Myocyte (in vitro differentiated cells): ENCODE measurements around the gene ARID4B. TPM values are rescaled to one million over a fixed set of nuclear protein-coding genes. Genes with fewer than 3 reads are reported as not detected.
"Not testable (repeated sequence)": the region's sequence is repeated elsewhere in the genome, so short reads cannot be mapped to it uniquely, and the experiment has no call there.

Experiments used
- DNase-seq: peaks from one replicate; pipeline ENCODE4 v3.0.0-alpha.2; 2012; ENCODE audit warnings: low read depth
- polyA plus RNA-seq: library from polyadenylated mRNA; unstranded; fragments of >200 nt; gene quantifications from one replicate; pipeline ENCODE4 v1.2.1, GENCODE V29; 2012; ENCODE audit warnings: missing spikeins
- total RNA-seq: library from RNA; depleted of rRNA; stranded (reverse); fragments of >200 nt; gene quantifications from 2 replicates; pipeline ENCODE4 v1.2.3, GENCODE V29; 2014

The ARID4B gene, protein sequence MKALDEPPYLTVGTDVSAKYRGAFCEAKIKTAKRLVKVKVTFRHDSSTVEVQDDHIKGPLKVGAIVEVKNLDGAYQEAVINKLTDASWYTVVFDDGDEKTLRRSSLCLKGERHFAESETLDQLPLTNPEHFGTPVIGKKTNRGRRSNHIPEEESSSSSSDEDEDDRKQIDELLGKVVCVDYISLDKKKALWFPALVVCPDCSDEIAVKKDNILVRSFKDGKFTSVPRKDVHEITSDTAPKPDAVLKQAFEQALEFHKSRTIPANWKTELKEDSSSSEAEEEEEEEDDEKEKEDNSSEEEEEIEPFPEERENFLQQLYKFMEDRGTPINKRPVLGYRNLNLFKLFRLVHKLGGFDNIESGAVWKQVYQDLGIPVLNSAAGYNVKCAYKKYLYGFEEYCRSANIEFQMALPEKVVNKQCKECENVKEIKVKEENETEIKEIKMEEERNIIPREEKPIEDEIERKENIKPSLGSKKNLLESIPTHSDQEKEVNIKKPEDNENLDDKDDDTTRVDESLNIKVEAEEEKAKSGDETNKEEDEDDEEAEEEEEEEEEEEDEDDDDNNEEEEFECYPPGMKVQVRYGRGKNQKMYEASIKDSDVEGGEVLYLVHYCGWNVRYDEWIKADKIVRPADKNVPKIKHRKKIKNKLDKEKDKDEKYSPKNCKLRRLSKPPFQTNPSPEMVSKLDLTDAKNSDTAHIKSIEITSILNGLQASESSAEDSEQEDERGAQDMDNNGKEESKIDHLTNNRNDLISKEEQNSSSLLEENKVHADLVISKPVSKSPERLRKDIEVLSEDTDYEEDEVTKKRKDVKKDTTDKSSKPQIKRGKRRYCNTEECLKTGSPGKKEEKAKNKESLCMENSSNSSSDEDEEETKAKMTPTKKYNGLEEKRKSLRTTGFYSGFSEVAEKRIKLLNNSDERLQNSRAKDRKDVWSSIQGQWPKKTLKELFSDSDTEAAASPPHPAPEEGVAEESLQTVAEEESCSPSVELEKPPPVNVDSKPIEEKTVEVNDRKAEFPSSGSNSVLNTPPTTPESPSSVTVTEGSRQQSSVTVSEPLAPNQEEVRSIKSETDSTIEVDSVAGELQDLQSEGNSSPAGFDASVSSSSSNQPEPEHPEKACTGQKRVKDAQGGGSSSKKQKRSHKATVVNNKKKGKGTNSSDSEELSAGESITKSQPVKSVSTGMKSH (N-terminal part only)
- 18.3 and 23.7 TPM in 2 replicates for total RNA-seq
- 7.7 TPM for polyA plus RNA-seq

DNA sequence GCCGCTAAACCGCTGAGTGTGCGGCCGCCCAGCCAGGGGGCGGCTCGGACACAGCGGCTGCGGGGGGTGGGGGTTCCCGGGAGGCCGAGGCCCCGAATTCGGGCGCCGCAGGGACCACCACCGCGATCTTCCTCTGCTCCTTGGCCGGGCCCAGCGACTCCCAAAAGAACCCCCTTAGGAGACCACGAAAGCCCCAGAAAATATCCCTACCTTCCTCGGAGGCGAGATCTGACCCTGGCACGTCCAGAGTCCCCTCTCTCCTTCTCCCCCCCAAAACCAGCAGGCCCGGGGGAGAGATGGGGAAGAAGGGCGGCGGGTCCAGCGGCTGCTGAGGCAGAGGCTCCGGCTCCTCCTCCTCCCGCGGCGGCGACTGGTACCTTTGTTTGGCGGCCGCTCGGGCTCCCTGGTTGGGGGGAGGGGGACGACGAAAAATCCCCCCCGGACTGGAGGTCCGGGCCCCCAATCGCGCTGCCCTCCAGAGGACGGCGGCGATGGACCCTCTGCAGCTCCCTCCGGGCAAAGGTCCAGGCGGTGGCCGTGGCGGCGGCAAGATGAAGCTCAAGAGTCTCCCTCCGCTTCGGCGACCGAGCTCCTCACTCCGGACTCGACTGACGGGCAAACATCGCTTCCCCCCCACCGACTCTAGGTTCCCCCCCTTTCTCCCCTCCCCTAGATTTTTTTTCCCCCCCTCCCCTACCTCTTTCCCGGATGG lies at the start of gene ARID4B:
Gene ARID4B, minus strand, starts transcription at position 621 of the 712 bp plus-strand sequence. CDS start 1,260 bp downstream, outside the sequence.
- no peak for DNase-seq

DNA sequence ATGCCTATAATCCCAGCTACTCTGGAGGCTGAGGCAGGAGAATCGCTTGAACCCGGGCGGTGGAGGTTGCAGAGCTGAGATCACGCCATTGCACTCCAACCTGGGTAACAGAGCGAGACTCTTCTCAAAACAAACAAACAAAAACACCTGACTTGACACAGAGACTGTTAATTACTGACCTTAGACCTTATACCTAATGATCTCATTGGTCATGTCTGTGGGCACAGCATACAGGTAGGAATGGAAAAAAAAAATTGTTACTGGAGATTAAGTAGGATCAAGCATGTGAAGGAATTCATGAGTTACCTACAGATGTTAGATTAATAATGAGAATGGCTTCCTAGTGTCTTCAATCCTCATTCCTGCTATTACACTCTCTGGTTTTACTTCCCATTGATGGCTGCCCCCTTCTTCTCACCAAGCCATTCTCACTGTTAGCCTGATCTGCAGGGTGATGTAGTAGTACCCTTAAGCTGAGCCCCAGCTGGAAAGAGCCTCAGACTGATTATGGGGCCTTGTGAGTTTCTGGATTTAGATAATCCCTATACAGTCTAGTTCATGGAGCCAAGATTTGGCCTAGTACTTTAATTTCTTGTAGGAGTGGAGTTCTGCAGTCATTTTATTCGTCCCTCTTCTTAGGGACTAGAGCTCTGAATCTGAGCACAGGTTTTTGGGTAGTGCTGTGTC lies 48.1 kb upstream of the ARID4B start:
- DNase-seq, result no peak

DNA sequence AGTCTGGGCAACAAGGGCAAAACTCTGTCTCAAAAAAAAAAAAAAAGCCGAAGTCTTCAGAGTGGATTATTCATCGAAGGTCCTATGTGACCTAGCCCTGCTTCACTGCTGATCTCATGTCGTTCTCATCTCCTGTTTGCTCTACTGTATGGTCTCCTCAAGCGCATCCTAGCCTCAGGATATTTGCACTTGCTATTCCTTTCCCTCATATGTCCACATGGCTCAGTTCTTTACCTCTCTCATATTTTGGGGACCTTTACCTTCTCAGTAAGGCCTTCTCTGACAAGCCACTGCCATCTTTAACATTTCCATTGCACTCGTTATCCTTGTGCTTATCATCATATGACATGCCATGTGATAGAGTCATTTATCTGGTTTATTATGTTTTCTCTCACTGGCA lies 41.8 kb upstream of the ARID4B start:
- no peak for DNase-seq

DNA sequence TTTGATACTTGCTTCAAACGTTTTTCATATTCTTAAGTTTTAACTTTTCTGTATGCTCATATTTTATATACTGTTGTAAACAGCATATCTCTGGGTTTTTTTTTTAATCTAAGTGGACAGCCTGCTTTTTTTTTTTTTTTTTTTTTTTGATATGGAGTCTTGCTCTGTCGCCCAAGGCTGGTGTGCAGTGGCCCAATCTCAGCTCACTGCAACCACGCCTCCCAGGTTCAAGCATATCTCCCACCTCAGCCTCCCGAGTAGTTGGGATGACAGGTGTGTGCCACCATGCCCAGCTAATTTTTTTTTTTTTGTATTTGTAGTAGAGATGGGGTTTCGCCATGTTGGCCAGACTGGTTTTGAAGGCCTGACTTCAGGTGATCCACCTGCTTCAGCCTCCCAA lies 40.4 kb upstream of the ARID4B start:
- DNase-seq, result no peak

DNA sequence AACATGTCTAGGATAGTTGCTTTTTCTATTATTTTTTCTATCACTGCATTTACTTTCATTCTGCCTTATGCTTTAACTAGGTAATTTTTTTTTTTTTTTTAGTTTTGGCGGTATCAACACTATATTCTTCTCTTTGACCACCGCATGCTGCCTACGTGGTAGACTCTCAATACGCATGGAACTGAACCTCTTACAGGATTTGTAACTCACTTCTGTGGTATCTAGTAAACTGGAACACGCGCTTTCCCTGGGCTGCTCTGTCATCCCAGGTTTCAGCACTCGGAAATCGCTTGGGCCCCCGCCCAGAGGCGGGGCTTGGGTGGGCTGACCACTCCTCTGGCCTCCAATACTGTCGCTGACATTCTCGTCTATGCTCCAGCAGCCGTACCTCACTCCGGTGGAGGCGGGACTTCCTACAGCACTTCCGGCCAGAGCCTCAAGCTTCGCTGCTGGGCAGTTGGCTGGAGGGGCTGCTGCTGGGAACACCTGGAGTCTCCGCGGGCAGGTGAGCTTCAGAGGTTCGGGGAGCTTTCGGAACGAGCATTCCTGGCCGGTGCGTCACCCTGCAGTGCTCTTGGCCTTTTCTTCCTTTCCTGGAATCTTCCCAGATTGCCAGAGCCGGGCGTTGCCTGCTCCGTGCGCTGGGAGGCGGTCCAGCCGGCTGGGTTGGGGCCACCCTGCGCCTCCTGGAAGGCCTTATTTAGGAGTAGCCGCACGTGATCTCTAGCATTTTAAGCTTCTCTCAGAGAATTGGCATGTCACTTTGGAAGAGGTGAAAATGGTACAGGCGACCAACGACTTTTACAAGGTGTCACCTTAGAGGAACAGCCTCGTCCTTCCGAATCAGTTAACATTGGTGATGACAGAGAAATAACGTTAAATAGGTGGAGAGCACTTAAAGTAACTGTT lies 39.3 kb upstream of the ARID4B start, which contains the start of gene TBCE:
Gene TBCE, plus strand, starts transcription at position 428 of the 909 bp plus-strand sequence. CDS start 12,623 bp downstream, outside the sequence.
- DNase-seq, result peak; percentile 98

DNA sequence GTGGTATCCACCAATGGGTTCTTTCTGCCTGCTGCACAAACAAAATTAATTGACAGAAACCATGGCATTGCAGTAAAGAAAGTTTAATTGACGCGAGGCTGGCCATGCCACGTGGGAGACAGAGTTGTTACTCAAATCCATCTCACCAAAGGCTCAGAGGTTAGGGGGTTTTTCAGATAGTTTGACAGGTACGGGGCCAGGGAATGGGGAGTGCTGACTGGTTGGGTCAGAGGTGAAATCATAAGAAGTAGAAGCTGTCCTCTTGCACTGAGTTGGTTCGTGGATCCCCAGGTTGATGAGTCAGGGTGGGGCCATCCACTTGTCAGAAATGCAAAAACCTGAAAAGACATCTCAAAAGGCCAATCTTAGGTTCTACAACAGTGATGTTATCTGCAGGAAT lies 38.3 kb upstream of the ARID4B start:
- no peak for DNase-seq

DNA sequence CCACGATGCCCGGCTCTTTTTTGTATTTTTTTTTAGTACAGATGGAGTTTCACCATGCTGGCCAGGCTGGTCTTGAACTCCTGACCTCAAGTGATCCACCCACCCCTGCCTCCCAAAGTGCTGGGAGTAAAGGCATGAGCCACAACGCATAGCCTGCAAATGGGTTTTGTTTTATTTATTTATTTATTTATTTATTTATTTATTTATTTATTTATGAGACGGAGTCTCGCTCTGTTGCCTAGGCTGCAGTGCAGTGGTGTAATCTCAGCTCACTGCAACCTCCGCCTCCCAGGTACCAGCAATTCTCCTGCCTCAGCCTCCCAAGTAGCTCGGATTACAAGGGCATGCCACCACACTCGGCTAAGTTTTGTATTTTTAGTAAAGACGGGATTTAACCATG lies 36.2 kb upstream of the ARID4B start:
- DNase-seq, result not testable (repeated sequence)

DNA sequence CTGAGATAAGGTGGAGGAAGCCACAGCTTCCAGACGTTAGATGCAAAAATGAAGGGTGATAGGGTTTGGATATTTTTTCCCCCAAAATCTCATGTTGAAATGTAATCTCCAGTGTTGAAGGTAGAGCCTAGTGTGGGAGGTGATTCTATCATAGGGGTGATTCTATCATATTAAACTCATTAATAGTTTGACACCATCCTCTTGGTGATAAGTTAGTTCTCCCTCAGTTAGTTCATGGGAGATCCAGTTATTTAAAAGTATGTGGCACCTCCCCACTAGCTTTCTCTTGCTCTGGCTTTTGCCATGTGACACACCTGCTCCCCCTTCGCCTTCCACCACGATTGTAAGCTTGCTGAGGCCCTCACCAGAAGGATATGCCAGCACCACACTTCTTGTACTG lies 30.9 kb upstream of the ARID4B start:
- DNase-seq, result no peak

DNA sequence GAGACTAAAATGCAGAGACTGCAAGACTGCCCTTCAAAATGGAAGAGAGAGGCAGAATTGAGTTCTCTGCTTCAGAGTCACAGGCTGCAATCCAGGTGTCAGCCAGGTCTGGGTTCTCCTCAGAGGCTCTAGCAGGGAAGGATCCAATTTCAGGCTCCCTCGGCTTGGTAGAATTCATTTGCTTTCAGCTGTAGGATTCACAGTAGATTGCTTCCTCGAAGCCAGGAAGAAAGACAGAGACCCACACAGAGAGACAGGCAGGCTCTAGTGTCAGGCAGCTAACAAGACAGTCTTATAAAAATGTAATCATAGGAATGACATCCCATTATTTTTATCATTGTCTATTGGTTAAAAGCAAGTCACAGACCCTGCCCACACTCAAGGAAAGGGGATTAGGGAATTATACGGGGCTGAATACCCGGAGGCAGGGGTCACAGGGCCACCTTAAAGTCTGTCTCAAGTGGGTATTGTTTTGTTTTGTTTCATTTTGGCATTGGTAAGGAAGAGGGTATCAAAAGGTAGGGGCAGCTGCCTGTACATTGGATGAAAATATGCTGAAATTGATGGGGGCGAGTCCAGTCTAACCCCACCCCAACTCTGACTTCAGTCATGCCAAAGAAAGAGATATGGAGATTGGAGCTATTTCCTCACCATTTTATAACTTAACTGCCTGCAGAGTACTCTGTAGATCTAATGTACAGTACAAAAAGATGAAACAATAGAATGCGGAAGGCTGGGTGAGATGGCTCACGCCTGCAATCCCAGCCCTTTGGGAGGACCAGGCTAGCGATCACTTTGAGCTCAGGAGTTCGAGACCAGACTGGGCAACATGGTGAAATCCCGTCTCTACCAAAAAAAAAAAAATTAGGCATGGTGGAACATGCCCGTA lies 29.8 kb upstream of the ARID4B start:
- no peak for DNase-seq

DNA sequence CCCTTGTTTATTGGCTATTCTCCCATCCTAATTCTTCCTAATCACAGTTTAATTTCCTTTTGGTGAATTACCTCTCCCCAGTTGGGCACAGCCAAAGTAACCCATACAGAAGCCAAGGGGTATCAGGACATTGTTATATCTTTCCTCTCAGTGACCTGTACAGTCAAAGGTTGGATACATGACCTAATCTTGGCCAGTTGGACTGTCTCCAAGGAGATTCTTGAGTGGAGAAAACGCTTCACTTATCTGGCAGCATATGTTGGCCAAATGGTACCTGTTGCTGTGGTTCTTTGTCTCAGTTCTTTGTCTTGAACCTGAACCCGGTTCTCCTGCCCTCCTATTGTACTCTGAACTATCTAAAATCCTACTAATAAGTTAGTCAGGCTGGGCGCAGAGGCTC lies 23.9 kb upstream of the ARID4B start:
- no peak for DNase-seq

DNA sequence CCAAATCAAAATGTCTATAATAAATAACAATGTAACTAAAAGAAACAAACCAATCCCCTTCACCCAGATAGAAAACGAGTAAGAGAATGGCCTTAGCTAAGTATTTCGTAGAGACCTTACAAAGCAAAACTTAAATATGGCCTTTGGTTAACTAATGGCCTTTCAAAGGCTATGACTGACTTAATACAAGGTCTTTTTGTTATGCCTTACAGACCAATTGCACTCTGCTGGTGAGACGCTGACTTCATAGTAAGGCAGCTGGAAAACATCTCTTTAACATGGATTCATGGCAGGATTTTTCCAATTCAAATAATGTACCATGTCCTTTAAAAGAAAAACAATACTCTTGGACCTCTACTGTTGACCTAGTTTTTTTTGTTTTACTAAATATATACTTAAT lies 23.5 kb upstream of the ARID4B start:
- no peak for DNase-seq

DNA sequence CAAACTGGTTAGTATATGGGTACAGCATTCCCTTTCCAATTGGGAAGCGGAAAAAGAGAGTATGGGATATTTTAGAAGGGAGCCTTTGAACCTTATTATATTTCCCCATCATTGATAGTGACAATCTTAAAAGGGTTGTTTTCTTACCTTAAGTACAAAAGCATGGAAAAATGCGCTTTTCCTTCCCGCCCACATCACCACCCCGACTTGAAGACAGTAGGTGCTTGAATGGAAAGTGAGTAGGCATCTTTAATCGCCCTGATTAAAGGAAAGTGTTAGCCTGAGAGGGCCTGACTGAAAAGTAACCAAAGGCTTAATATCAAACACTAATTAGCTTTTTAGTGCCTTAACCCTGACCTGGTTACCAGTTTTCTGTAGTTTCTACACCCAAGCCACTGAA lies 15.7 kb upstream of the ARID4B start:
- DNase-seq, result no peak

DNA sequence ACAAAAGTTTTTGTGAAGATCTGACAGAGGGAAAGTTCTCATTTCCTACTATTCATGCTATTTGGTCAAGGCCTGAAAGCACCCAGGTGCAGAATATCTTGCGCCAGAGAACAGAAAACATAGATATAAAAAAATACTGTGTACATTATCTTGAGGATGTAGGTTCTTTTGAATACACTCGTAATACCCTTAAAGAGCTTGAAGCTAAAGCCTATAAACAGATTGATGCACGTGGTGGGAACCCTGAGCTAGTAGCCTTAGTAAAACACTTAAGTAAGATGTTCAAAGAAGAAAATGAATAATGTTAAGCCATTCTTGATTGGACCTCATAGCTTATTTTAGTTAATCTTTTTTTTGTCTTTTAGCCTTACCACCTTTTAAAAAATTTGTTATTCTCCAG lies 14.5 kb upstream of the ARID4B start:
- no peak for DNase-seq

DNA sequence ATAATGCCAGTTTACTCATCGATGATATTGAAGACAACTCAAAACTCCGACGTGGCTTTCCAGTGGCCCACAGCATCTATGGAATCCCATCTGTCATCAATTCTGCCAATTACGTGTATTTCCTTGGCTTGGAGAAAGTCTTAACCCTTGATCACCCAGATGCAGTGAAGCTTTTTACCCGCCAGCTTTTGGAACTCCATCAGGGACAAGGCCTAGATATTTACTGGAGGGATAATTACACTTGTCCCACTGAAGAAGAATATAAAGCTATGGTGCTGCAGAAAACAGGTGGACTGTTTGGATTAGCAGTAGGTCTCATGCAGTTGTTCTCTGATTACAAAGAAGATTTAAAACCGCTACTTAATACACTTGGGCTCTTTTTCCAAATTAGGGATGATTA lies 14.1 kb upstream of the ARID4B start:
- DNase-seq, result no peak

DNA sequence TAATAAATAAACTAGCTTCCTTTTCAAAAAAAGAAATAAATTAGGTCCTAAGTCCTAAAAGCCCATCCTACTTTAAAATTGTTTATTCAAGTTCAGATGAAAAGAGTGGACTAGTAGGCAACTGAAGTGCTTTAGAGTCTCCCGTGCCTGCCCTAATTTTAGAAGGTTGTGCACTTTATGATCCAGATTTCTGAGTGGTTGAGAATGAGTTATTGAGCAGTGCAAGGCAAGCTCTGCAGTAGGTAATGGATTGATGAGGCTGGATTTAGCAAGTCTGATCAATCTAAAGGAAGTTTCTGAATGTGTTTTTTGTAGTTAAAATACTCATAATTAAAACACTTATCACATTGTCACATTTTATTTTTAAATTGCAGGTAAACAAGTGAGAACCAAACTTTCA lies 13.4 kb upstream of the ARID4B start:
- no peak for DNase-seq

DNA sequence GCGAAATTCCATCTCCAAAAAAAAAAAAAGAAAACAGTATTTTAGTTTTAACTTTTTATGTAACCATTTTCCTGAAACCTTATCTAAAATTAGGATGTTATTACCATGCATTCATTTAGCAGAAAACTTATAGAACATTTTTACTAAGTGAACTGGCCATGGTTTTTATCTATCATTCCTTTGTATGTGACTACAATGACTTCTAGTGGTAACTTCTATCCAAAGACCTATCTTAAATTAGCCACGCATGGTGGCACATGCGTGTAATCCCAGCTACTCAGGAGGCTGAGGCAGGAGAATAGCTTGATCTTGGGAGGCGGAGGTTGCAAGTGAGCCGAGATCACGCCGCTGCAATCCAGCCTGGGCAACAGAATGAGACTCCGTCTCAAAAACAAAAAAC lies 11.8 kb upstream of the ARID4B start:
- DNase-seq, result no peak

DNA sequence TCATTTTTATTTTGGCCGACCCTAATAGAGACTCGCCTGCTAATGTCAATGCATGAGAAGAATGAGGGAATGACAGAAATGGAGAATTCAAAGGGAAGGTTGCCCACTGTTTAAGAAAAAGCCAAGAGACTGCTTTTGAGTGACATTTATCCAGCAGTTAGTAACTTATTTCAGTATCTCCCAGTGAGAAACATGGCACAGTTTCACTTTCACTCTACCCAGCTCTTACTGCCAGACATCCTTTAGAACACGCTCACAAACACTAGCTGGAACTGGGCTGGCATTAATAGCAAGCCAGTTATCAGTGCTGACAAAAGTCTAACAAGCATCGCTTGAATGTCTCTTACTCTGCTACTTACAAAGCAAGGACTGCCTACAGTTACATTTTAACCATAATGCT lies 8.9 kb upstream of the ARID4B start:
- no peak for DNase-seq

DNA sequence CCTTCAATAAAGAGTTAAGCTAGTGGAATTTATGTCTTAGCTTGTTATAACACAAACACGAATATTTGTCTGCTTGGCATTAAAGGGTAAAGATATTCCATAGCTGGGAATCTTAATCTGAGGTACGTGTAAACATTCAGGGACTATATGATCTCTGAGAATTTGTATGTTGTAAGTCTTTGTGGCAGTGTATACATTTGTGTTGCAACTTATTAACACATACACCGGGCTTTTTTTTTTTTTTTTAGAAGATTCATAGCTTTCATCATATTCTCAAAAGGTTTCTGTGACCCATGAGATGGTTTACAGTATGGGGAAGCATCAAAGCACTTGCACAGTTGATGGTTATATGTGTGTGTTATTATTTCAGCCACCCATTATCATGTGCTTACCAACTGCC lies 3.4 kb upstream of the ARID4B start:
- no peak for DNase-seq
